ENCODE results near the gene SFI1.

SFI1 gene

DNA sequence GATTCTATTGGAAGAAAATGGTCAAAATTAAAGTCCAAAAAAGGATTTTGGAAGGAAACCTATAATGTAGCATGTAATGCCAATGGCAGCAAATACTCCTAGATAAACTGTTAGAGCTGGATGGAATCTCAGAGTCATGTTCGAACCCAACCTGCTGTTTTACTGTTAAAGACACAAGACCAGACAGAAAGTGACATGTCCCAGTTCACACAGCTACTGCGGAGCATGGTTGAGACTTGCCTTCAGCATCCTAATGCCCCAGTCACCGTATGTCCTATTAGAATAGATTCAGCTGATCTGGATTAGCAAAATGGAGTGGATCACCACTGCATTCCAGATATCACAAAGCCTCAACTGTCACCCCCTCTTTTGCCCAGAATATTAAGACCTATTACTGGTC is 150.7 kb downstream of the SFI1 start:
- TF ChIP-seq, protein P1, sequence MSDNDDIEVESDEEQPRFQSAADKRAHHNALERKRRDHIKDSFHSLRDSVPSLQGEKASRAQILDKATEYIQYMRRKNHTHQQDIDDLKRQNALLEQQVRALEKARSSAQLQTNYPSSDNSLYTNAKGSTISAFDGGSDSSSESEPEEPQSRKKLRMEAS (IDR thresholded peaks at IDR 0.05): no peak
- no peak for TF ChIP-seq ZBTB7A (IDR thresholded peaks at IDR 0.05; ENCODE audit: low read depth)
- TF ChIP-seq CREB1 (IDR thresholded peaks at IDR 0.05; ENCODE audit: low read depth): no peak
- TF ChIP-seq, protein P2, sequence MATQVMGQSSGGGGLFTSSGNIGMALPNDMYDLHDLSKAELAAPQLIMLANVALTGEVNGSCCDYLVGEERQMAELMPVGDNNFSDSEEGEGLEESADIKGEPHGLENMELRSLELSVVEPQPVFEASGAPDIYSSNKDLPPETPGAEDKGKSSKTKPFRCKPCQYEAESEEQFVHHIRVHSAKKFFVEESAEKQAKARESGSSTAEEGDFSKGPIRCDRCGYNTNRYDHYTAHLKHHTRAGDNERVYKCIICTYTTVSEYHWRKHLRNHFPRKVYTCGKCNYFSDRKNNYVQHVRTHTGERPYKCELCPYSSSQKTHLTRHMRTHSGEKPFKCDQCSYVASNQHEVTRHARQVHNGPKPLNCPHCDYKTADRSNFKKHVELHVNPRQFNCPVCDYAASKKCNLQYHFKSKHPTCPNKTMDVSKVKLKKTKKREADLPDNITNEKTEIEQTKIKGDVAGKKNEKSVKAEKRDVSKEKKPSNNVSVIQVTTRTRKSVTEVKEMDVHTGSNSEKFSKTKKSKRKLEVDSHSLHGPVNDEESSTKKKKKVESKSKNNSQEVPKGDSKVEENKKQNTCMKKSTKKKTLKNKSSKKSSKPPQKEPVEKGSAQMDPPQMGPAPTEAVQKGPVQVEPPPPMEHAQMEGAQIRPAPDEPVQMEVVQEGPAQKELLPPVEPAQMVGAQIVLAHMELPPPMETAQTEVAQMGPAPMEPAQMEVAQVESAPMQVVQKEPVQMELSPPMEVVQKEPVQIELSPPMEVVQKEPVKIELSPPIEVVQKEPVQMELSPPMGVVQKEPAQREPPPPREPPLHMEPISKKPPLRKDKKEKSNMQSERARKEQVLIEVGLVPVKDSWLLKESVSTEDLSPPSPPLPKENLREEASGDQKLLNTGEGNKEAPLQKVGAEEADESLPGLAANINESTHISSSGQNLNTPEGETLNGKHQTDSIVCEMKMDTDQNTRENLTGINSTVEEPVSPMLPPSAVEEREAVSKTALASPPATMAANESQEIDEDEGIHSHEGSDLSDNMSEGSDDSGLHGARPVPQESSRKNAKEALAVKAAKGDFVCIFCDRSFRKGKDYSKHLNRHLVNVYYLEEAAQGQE (IDR thresholded peaks at IDR 0.05; ENCODE audit: low read depth): no peak
- no peak for TF ChIP-seq EGR1 (IDR thresholded peaks at IDR 0.05)
- no peak for TF ChIP-seq CEBPB (IDR thresholded peaks at IDR 0.05)
- TF ChIP-seq TAF1 (IDR thresholded peaks at IDR 0.05; ENCODE audit: low read depth): no peak
- TF ChIP-seq FOXM1 (IDR thresholded peaks at IDR 0.05; ENCODE audit: borderline replicate concordance, low read depth): no peak
- TF ChIP-seq, protein P3, sequence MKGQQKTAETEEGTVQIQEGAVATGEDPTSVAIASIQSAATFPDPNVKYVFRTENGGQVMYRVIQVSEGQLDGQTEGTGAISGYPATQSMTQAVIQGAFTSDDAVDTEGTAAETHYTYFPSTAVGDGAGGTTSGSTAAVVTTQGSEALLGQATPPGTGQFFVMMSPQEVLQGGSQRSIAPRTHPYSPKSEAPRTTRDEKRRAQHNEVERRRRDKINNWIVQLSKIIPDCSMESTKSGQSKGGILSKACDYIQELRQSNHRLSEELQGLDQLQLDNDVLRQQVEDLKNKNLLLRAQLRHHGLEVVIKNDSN (IDR thresholded peaks at IDR 0.05): no peak
- TF ChIP-seq EP300 (IDR thresholded peaks at IDR 0.05; ENCODE audit: borderline replicate concordance): no peak
- TF ChIP-seq TCF12 (IDR thresholded peaks at IDR 0.05; ENCODE audit: low read depth): no peak
- TF ChIP-seq NFIC (IDR thresholded peaks at IDR 0.05): no peak
- no peak for TF ChIP-seq TEAD4 (IDR thresholded peaks at IDR 0.05)
- no peak for TF ChIP-seq YY1 (IDR thresholded peaks at IDR 0.05; ENCODE audit: low read depth)
- no peak for TF ChIP-seq RAD21 (IDR thresholded peaks at IDR 0.05; ENCODE audit: low read depth)

DNA sequence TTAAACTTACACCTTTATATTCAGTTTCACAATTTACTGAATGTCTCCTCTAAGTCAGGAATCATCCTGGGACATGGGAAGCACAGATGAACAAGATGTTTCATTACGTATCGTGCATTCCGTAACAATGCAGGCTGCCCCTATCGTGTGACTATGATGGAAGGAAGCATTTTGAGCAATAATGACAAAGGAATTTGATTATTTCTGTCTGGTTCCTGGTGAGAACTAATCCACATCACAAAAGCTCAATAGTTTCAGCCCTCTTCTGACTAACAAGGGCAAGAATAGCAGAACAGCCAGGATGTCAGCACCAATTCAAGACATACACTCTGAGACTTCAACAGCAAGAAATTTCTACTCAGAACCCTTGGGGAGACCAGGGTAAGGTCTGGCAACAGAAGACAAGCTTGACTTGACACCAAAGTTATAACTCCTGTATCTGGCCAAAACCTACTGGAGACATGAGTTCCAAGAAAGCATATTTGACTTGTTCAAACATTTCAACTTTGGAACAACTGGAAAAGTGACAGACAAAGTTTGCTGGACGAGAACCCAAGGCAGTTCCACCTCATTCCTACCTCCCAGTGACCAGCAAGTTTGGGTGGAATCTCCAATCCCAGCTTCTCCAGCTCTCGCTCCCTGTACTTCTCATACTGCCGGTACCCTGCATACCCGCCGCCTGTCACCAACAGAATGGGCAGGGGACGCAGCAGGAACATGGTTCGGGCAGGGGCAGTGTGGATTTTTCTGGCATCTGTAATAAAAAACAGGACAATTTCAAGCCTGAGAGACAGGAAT is 151.4 kb downstream of the SFI1 start:
- no peak for TF ChIP-seq ZBTB7A (IDR thresholded peaks at IDR 0.05; ENCODE audit: low read depth)
- TF ChIP-seq TAF1 (IDR thresholded peaks at IDR 0.05; ENCODE audit: low read depth): no peak
- no peak for TF ChIP-seq NFIC (IDR thresholded peaks at IDR 0.05)
- TF ChIP-seq RAD21 (IDR thresholded peaks at IDR 0.05; ENCODE audit: low read depth): no peak
- TF ChIP-seq CREB1 (IDR thresholded peaks at IDR 0.05; ENCODE audit: low read depth): no peak
- no peak for TF ChIP-seq YY1 (IDR thresholded peaks at IDR 0.05; ENCODE audit: low read depth)
- TF ChIP-seq EGR1 (IDR thresholded peaks at IDR 0.05): no peak
- no peak for TF ChIP-seq TEAD4 (IDR thresholded peaks at IDR 0.05)
- TF ChIP-seq FOXM1 (IDR thresholded peaks at IDR 0.05; ENCODE audit: borderline replicate concordance, low read depth): no peak
- TF ChIP-seq CEBPB (IDR thresholded peaks at IDR 0.05): no peak

DNA sequence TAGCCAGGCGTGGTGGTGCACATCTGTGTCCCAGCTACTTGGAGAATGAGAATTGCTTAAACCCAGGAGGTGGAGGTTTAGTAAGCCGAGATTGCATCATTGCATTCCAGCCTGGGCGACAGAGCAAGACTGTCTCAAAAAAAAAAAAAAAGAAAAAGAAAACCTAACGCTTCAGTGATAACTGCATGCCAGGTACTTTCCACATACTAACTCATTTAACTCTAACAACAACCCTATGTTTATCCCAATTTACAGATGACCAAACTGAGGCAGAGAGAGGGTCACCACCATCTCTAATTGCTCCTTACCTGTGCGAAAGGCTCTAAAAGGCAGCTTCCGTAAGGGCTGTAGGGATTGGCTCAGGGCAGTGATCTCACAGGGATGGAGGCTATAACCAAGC is 154.1 kb downstream of the SFI1 start:
- no peak for TF ChIP-seq EGR1 (IDR thresholded peaks at IDR 0.05)
- TF ChIP-seq CREB1 (IDR thresholded peaks at IDR 0.05; ENCODE audit: low read depth): no peak
- no peak; the same call in 1 of the 2 replicates for TF ChIP-seq FOXM1 (IDR thresholded peaks at IDR 0.05; ENCODE audit: borderline replicate concordance, low read depth)
- TF ChIP-seq, protein P3 (IDR thresholded peaks at IDR 0.05): no peak
- no peak for TF ChIP-seq ZBTB7A (IDR thresholded peaks at IDR 0.05; ENCODE audit: low read depth)
- TF ChIP-seq YY1 (IDR thresholded peaks at IDR 0.05; ENCODE audit: low read depth): no peak
- TF ChIP-seq, protein P1 (IDR thresholded peaks at IDR 0.05): peak; percentile 36; the same call in 1 of the 2 replicates
- TF ChIP-seq, protein P2 (IDR thresholded peaks at IDR 0.05; ENCODE audit: low read depth): no peak
- TF ChIP-seq EP300 (IDR thresholded peaks at IDR 0.05; ENCODE audit: borderline replicate concordance): peak; percentile 83
- no peak for TF ChIP-seq NFIC (IDR thresholded peaks at IDR 0.05)
- TF ChIP-seq RAD21 (IDR thresholded peaks at IDR 0.05; ENCODE audit: low read depth): no peak
- TF ChIP-seq TAF1 (IDR thresholded peaks at IDR 0.05; ENCODE audit: low read depth): no peak
- peak; percentile 99 for TF ChIP-seq CEBPB (IDR thresholded peaks at IDR 0.05)
- TF ChIP-seq TCF12 (IDR thresholded peaks at IDR 0.05; ENCODE audit: low read depth): peak; percentile 88
- peak; percentile 96 for TF ChIP-seq TEAD4 (IDR thresholded peaks at IDR 0.05)

DNA sequence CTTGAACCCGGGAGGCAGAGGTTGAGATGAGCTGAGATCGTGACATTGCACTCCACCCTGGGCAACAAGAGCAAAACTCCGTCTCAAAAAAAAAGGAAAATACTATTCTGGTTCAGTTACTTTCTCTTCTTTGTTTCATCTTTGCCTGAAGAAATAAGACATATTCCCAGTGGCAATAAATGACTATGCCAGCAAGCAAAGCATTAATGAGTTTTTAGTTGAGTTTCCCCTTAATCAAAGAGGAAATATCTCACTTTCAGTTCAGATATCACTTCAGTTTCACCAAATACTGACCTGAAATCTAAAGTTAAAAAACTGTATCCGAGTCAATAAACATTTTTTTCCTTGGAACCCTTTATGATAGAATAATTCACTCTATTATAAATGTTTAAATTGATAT is 155.3 kb downstream of the SFI1 start:
- TF ChIP-seq CEBPB (IDR thresholded peaks at IDR 0.05): no peak
- no peak for TF ChIP-seq TCF12 (IDR thresholded peaks at IDR 0.05; ENCODE audit: low read depth)

DNA sequence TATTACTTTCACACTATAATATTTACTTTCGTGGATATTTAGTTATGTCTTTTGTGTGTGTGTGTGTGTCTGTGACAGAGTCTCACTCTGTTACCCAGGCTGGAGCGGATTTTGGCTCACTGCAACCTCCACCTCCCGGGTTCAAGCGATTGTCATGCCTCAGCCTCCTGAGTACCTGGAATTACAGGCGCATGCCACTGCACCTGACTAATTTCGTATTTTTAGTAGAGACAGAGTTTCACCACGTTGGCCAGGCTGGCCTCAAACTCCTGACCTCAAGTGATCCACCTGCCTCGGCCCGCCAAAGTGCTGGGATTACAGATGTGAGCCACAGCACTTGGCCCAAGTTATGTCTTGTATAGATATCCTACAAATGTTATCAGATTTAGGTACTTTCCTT is 155.8 kb downstream of the SFI1 start:
- TF ChIP-seq FOXM1 (IDR thresholded peaks at IDR 0.05; ENCODE audit: borderline replicate concordance, low read depth) (no peak), TEAD4 (IDR thresholded peaks at IDR 0.05) (no peak), EGR1 (IDR thresholded peaks at IDR 0.05) (no peak), NFIC (IDR thresholded peaks at IDR 0.05) (no peak)
- TF ChIP-seq, protein P2 (IDR thresholded peaks at IDR 0.05; ENCODE audit: low read depth): no peak
